RWPE2 (cell line): ENCODE data around the gene TMEM128.

ENCODE experiments used
- ATAC-seq: fragments of 200-7000 bp; cut with Tn5 transposase; 3 replicates; pipeline ENCODE4 v1.9.1; 2021; ENCODE audit warnings: low read depth
- DNase-seq: peaks from one replicate; pipeline ENCODE4 v3.0.0-alpha.2; 2020; ENCODE audit warnings: low spot score
- H3K27ac ChIP-seq: fragments of 450-650 bp; 2 replicates; pipeline ENCODE4 v1.5.1; 2017; ENCODE audit warnings: mild to moderate bottlenecking; ENCODE audit not compliant: poor library complexity, severe bottlenecking
- H3K27me3 ChIP-seq: fragments of 250-450 bp; sonication (Bioruptor Pico); 2 replicates; pipeline ENCODE4 v1.5.1; 2021; ENCODE audit warnings: mild to moderate bottlenecking, moderate library complexity; ENCODE audit not compliant: insufficient read depth, poor library complexity, severe bottlenecking
- H3K36me3 ChIP-seq: fragments of 250-450 bp; sonication (Bioruptor Pico); 2 replicates; pipeline ENCODE4 v1.5.1; 2020; ENCODE audit warnings: low read depth, mild to moderate bottlenecking, moderate library complexity
- H3K4me1 ChIP-seq: fragments of 250-450 bp; sonication (Bioruptor Pico); 2 replicates; pipeline ENCODE4 v1.5.1; 2021; ENCODE audit warnings: mild to moderate bottlenecking, moderate library complexity; ENCODE audit not compliant: insufficient read depth, poor library complexity, severe bottlenecking
- H3K4me3 ChIP-seq: fragments of 250-450 bp; sonication (Bioruptor Pico); 2 replicates; pipeline ENCODE4 v1.5.1; 2021; ENCODE audit warnings: mild to moderate bottlenecking, moderate library complexity; ENCODE audit not compliant: severe bottlenecking
- H3K9me3 ChIP-seq: fragments of 250-450 bp; sonication (Bioruptor Pico); 2 replicates; pipeline ENCODE4 v1.5.1; 2021; ENCODE audit warnings: mild to moderate bottlenecking, moderate library complexity; ENCODE audit not compliant: severe bottlenecking
- CTCF ChIP-seq: fragments of 450-650 bp; IDR thresholded peaks from one replicate; pipeline ENCODE4 v1.5.1; 2017; ENCODE audit warnings: mild to moderate bottlenecking, moderate library complexity; ENCODE audit not compliant: poor library complexity, severe bottlenecking

The TMEM128 gene

DNA sequence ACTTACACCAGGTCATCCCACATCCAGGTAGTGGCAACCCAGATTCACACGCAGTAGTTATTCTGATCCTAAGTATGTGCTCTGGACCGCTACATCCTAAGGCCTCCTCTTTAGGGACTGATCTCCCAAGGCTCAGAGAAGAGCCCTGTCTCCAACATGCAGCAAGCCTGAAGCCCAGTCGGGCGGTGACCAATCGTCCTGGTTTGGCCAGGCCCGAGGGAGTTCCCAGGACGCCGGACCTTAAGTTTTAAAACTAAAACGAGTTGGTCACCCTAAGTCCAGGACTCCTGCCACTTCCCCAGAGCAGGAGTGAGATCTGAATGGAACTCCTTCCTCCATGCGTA lies 41.5 kb upstream of the TMEM128 start:
- Histone ChIP-seq H3K36me3 (peaks cover 18% of the 10 kb centered on the region), H3K4me3 (peak overlapping the region; percentile 65), H3K27me3 (no peaks in the 10 kb centered on the region), H3K4me1 (peaks cover 16% of the 10 kb centered on the region), H3K27ac (no peak overlapping the region), H3K9me3 (no peaks in the 10 kb centered on the region)
- TF ChIP-seq CTCF = no peak
- DNase-seq (no peak), ATAC-seq (peak; percentile 49)

DNA sequence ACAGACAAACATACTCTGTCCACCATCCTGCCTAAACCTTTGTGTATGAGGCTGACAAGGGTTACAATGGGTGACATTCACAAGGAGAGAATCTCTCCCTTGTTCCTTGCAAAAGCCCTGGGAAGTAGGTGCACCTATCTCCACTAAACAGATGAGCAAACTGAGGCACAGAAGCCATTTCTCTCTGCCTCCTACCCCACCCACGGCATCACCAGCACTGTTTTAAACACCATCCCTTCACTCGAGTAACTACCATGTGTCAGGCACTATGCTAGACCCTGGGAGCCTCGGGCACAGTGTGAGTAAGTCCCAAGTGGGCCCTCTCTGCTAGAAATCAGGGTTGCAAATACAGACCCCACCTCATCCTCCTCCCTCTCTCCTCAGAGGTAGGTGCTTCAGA lies 41.0 kb upstream of the TMEM128 start:
- H3K27me3 ChIP-seq = no peaks in the 10 kb centered on the region
- H3K9me3 ChIP-seq = no peaks in the 10 kb centered on the region
- H3K36me3 ChIP-seq = peaks cover 23% of the 10 kb centered on the region
- ATAC-seq = no peak
- H3K27ac ChIP-seq = no peak overlapping the region
- peak overlapping the region; percentile 65 for H3K4me3 ChIP-seq
- H3K4me1 ChIP-seq = peaks cover 17% of the 10 kb centered on the region
- DNase-seq = no peak
- no peak for TF ChIP-seq CTCF

GRCh38 chr4:4288098-4288497 lies 40.1 kb upstream of the TMEM128 start:
- H3K27ac ChIP-seq = no peak overlapping the region
- no peaks in the 10 kb centered on the region for H3K9me3 ChIP-seq
- peaks cover 33% of the 10 kb centered on the region for H3K36me3 ChIP-seq
- DNase-seq = no peak
- no peaks in the 10 kb centered on the region for H3K27me3 ChIP-seq
- H3K4me3 ChIP-seq = no peak overlapping the region
- peaks cover 17% of the 10 kb centered on the region for H3K4me1 ChIP-seq
- ATAC-seq = no peak
- TF ChIP-seq CTCF = no peak

DNA sequence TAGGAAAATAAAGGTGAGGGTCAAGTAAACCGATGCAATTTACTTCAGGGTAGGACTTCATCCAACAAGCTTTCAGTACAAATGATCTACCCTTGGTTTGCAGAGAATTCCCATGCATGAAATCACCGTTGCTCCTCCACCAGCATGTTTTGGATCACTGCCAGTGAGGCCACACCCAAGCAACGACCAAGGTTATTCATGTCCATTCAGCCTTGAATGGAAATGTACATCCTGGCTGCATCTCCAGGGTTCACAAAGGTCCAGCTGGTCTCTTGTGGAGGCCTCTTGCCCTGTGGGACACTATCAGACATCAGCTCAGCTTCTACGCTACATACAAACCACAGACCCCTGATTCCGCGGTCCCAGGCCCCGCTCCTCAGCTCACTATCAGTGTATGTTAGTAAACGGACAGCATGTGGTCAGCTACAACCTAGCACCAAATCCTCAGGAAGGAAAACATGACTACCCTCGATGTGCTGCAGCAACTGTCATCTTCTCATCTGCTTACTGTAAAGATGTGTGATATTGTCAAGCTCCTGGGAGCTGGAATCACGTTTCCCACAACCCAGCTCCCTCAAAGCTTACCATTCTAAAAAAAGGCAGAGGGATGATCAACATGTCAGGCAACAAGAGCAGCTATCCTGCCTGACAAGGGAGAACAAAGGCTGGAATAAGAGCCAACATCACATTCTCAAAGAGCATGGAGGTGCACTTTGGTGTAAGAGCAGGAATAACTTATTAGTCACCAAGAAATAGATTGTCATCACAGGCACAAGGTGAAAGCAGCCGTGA lies 37.0 kb upstream of the TMEM128 start:
- Histone ChIP-seq H3K4me3 (no peak overlapping the region), H3K36me3 (peaks cover 63% of the 10 kb centered on the region), H3K27me3 (no peaks in the 10 kb centered on the region), H3K27ac (no peak overlapping the region), H3K4me1 (peaks cover 13% of the 10 kb centered on the region), H3K9me3 (no peaks in the 10 kb centered on the region)
- no peak for TF ChIP-seq CTCF
- ATAC-seq (peak; percentile 50; the same call in 2 of the 3 replicates), DNase-seq (no peak)

DNA sequence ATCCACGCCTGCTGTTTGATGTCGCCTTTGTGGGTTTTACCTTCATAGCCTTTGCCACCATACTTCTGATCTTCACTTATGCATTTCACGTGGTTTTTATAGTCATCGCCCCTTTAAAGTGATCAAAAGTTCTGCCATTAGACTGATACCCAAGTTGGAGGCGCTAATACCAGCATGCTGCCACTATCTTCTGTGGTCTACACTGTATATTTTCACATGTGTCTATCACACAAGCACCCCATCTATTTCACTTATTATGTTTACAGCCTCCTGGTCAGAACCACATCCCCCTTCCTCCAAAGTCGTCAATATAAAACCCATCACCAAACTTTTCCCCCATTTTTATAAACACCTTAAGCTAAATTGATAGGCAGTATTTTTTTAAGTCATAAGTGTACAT lies 33.8 kb upstream of the TMEM128 start:
- no peak for DNase-seq

More for the DNA sequence above, 33.8 kb upstream of the TMEM128 start:
- peaks cover 92% of the 10 kb centered on the region for H3K36me3 ChIP-seq
- H3K4me3 ChIP-seq = no peak overlapping the region
- H3K27ac ChIP-seq = no peak overlapping the region
- TF ChIP-seq CTCF = no peak
- peaks cover 11% of the 10 kb centered on the region for H3K4me1 ChIP-seq
- no peaks in the 10 kb centered on the region for H3K9me3 ChIP-seq
- no peaks in the 10 kb centered on the region for H3K27me3 ChIP-seq
- no peak for ATAC-seq
